NCI-H2227 treated with DMSO at 0.1 percent for 48 hours (cell line): ENCODE results near the gene VPS35.
A peak's percentile ranks its signal among the peaks of the same experiment; 100 is the strongest.

Experiments
- DNase-seq: peaks from one replicate; lab custom pipeline; 2025; lab: John Stamatoyannopoulos, UW

VPS35 gene

GRCh38 chr16:46688654-46689364 is at the start of gene VPS35:
TSS of gene VPS35 (minus strand) at chr16:46689178. CDS start at chr16:46689133, 45 bp downstream.
- DNase-seq: peak; percentile 97

- no peak for DNase-seq
Observed at GRCh38 chr16:46737621-46738214, 48.7 kb upstream of the VPS35 start.

- no peak for DNase-seq
Observed at GRCh38 chr16:46736695-46737094, 47.7 kb upstream of the VPS35 start.

GRCh38 chr16:46733319-46733830 is 44.4 kb upstream of the VPS35 start:
- DNase-seq: no peak

GRCh38 chr16:46732561-46732960 is 43.6 kb upstream of the VPS35 start:
- DNase-seq: no peak

- DNase-seq: no peak
Observed at GRCh38 chr16:46731691-46732555, 42.9 kb upstream of the VPS35 start.

- DNase-seq: no peak
Observed at GRCh38 chr16:46730801-46731690, 42.1 kb upstream of the VPS35 start.

GRCh38 chr16:46730126-46730525 is 41.1 kb upstream of the VPS35 start:
- DNase-seq: no peak

GRCh38 chr16:46729326-46729995 is 40.5 kb upstream of the VPS35 start:
- no peak for DNase-seq

GRCh38 chr16:46728806-46729205 is 39.8 kb upstream of the VPS35 start:
- no peak for DNase-seq

GRCh38 chr16:46727630-46728029 is 38.7 kb upstream of the VPS35 start:
- no peak for DNase-seq

GRCh38 chr16:46727184-46727583 is 38.2 kb upstream of the VPS35 start:
- DNase-seq: no peak

- DNase-seq: no peak
Observed at GRCh38 chr16:46721885-46722284, 32.9 kb upstream of the VPS35 start.

GRCh38 chr16:46720619-46721018 is 31.6 kb upstream of the VPS35 start:
- no peak for DNase-seq

- no peak for DNase-seq
Observed at GRCh38 chr16:46719528-46719927, 30.6 kb upstream of the VPS35 start.

GRCh38 chr16:46718214-46718613 is 29.2 kb upstream of the VPS35 start:
- DNase-seq: no peak

- DNase-seq: no peak
Observed at GRCh38 chr16:46717692-46718091, 28.7 kb upstream of the VPS35 start.

GRCh38 chr16:46715769-46716305 is 26.9 kb upstream of the VPS35 start:
- no peak for DNase-seq

GRCh38 chr16:46714797-46715591 is 26.0 kb upstream of the VPS35 start:
- DNase-seq: no peak

- no peak for DNase-seq
Observed at GRCh38 chr16:46713634-46714033, 24.7 kb upstream of the VPS35 start.
